Endometrial microvascular endothelial cells (primary cell): ENCODE results near the gene LCE2D. TPM values are rescaled to one million over a fixed set of nuclear protein-coding genes. Genes with fewer than 3 reads are reported as not detected.
"Not testable (repeated sequence)": the region's sequence is repeated elsewhere in the genome, so short reads cannot be mapped to it uniquely, and the experiment has no call there.

ENCODE experiments used
- in situ Hi-C: cut with HindIII; loops from 2 replicates; pipeline ENCODE4 v1.10.0; 2017; ENCODE audit warnings: low sequenced_read_pairs, low pct_unique_long_range_greater_than_20kb; ENCODE audit errors: inconsistent ontology term
- total RNA-seq: library from RNA; depleted of rRNA; stranded (reverse); fragments of >200 nt; gene quantifications from one replicate; pipeline ENCODE4 v1.2.3, GENCODE V29; 2015; ENCODE audit errors: inconsistent ontology term

The LCE2D gene, protein sequence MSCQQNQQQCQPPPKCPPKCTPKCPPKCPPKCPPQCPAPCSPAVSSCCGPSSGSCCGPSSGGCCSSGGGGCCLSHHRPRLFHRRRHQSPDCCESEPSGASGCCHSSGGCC
- total RNA-seq = not detected

GRCh38 chr1:152663098-152663497, at the start of gene LCE2D:
Gene LCE2D, plus strand, starts transcription at chr1:152663380. Its CDS starts 726 bp downstream, at chr1:152664106.
- in situ Hi-C loops = no loop called here

DNA sequence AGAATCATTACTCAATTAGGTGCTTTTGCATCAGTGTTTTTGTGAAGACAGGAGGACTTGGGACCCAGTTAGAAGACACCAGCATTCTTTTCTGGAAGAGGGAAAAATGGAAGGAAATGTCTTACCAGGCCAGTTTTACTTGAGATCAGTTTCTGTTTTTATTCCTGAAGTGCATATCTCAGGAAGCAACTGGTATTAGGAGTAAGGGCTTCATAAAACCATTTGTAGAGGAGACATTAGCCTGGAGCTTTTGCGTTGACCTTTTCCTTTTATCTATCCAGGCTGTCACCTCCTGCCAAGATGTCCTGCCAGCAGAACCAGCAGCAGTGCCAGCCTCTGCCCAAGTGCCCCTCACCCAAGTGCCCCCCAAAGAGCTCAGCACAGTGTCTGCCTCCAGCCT, 49.7 kb upstream of the LCE2D start, which contains the start of gene LCE3B:
LCE3B (plus strand) TSS at position 301 of the 400 bp plus-strand sequence; CDS start at position 301, 0 bp downstream.
- in situ Hi-C loops = no loop called here

GRCh38 chr1:152621993-152622392, 41.2 kb upstream of the LCE2D start:
- in situ Hi-C loops = no loop called here

DNA sequence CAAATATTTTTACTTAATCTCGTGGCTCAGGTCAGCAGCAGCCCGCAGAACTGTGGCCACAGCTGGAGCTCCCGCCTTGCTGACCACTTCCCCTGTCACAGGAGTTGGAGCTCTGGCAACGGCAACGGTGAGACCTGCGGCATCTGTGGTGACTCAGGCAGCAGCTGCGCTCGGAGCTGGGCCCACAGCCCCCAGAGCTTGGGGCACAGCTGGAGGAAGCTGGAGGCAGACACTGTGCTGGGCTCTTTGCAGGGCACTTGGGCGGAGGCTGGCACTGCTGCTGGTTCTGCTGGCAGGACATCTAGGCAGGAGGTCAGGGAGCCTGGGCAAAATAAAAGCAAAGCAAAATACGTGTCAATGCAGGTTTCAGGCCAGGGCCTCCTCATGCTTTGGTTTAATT, 40.4 kb upstream of the LCE2D start, which contains the start of gene LCE3A:
LCE3A (minus strand) TSS at position 301 of the 400 bp plus-strand sequence; CDS start at position 301, 0 bp downstream.
- in situ Hi-C loops = no loop called here

DNA sequence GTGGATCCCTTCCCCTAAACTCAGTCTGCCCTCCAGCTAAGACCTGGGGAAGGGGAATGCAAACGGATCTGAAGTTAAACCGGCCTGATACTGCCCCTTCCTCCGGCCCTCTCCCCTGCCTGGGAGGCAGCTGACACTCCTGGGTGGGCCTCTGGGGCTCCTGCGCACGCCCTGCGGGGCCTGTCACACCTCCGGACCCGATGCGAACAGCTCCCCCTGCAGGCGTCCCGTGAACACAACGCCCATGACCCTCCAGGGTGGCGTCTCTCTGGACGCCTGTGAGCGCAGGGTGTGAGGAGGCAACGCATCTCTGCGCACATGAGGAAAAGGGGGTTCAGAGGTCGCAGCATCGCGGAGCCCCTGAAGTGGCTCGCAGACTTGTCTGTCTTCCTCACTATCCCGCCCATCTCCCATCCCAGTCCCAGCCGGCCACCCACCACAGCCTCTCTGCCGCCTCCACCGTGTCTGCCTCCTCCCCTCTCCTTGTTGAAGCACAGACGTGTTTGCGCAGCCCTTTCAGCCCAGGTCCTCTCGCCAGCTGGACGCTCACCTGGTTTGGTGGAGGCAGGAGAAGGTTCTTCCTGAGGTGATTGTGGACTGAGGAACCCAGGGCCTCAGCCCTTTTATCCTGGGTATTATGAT, 39.9 kb upstream of the LCE2D start:
- in situ Hi-C loops = no loop called here

GRCh38 chr1:152626744-152627143, 36.4 kb upstream of the LCE2D start:
- in situ Hi-C loops = no loop called here

GRCh38 chr1:152630596-152630995, 32.6 kb upstream of the LCE2D start:
- in situ Hi-C loops = no loop called here

GRCh38 chr1:152640351-152640750, 22.8 kb upstream of the LCE2D start:
- in situ Hi-C loops = no loop called here

DNA sequence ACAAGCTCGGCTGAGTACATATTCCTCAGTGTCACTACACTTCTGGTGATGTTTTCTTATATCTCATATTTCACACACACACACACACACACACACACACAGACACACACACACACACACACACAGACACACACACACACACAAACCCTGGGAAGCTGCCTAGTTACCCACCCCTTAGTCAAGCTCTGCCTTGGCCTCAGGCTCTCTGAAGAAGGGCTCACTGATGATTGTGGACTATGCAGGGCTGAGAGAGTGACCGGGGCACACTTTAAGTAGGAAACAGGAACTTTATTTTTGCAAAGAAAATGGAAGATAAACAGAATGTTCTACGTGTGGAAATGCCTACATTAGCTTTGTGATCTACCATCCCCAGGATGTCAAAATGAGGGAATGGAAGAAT, 19.2 kb upstream of the LCE2D start:
- in situ Hi-C loops = no loop called here

- in situ Hi-C loops = no loop called here
These were observed 18.0 kb upstream of the LCE2D start for GRCh38 chr1:152645146-152645545.

DNA sequence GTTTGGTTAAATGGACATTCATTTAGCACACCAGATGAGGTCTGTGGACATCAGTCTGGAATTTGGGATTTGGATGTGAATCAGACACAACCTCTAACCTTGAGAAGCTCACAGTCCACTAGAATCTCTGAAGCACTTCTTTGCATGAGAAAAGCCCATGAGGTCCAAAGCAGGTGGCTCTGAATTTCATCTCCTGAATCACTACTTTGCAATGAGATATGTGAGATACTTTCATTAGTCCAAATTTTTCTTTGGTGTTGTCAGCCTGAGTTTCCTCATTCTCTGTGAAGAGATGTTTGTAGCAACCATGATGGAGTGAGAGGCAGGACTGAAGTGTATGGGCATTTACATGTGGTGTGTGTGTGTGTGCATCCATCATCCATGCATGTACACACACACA, 16.5 kb upstream of the LCE2D start:
- in situ Hi-C loops = no loop called here

GRCh38 chr1:152654110-152654509, 9.1 kb upstream of the LCE2D start:
- in situ Hi-C loops = no loop called here

DNA sequence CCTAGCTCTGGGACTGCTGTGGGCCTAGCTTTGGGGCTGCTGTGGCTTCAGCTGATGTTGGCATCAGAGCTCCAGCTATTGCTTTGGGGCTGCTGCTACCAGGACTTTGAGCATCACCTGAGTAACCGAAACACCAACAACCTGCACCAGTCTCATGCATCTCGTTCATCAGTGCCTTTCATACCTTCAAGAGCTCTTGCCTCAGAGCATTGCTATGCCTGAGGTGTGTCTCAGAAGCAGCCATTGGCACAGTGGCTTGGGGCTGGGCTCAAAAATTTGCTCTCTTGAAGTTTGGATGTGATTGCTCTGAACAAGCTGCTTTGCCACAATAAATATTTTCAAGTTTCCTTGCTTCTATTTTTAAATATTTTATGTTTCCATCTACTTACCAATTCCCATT, 6.7 kb upstream of the LCE2D start:
- in situ Hi-C loops = no loop called here

DNA sequence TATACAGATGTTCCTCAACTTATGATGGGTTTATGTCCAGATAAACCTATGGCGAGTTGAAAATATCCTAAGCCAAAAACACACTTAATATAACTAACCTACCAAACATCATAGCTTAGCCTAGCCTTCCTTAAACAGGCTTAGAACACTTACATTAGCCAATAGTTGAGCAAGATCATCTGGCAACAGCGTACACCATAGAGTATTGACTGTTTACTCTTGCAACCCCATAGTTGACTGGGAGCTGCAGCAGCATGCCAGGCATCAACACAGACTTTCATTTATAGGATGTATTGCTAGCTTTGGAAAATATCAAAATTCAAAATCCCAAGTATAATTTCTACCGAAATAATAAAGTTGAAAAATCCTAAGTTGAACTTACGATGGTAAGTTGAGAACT, 5.5 kb upstream of the LCE2D start:
- in situ Hi-C loops = no loop called here

GRCh38 chr1:152658649-152659048, 4.5 kb upstream of the LCE2D start:
- in situ Hi-C loops = no loop called here

- in situ Hi-C loops = not testable (repeated sequence)
These were observed 3.0 kb downstream of the LCE2D start for GRCh38 chr1:152666171-152666570.

DNA sequence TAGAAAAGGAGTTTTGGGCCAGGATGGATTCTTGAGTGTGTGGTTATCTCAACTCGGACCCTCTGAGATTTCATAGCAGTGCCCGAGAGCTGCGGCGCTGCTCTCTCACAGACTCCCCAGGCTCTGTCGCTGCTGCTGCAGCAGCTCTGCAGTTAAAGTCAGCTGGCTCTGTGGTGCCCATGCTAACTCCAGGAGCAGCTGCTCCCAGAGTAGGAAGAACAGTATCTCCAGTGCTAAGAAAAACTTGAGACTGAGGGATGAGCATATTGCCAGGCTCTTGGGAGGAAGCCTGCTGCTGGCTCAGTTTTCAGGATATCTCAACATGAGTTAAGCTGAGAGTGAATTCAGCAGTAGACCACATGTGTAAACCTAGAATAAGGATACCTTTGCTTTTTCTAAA, 4.5 kb downstream of the LCE2D start:
- in situ Hi-C loops = no loop called here

GRCh38 chr1:152673016-152673415, 9.8 kb downstream of the LCE2D start:
- in situ Hi-C loops = no loop called here

DNA sequence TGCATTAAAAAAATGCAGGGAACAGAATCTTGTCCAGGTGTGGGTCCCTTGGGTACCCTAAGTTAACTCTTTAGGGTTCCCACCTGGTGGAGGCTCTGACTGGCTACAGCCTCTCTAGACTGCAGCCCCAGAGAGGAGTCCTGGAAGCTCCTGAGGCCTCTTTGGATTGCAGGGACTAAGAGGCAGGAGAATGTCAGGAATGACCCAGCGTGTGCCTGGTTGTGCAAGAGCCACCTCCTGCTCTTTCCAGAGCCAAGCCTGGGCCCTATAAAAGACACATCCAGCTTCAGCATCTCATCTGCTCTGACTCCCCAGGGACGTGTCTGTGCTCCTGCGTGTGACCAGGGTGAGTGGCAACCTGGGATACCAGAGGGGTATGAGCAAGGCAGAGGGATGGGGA, 11.8 kb downstream of the LCE2D start, which contains the start of gene LCE2C:
LCE2C (plus strand) TSS at position 297 of the 400 bp plus-strand sequence. CDS start 737 bp downstream, outside the sequence.
- in situ Hi-C loops = not testable (repeated sequence)

- in situ Hi-C loops = no loop called here
These were observed 16.3 kb downstream of the LCE2D start for GRCh38 chr1:152679459-152679858.

DNA sequence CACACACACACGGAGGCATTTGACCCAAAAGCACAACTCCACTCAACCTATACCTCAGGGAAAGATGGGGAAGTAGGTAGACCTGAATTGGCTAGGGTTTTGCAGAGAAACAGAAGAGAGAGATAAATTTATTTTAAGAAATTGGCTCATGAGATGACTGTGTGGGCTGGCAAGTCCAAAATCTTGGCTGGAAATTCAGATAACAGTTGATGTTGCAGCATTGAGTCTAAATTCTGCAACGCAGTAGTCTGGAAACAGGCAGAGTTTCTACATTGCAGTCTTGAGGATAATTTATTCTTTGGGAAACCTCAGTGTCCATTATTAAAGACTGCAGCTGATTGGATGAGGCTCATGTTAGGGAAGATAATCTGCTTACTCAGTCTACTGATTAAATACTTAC, 18.4 kb downstream of the LCE2D start:
- in situ Hi-C loops = no loop called here
